Skeletal muscle tissue (tissue), 4 donors: Measurements from ENCODE around the gene FAM53A. TPM values are rescaled to one million over a fixed set of nuclear protein-coding genes. Genes with fewer than 3 reads are reported as not detected.

Source experiments
- H3K27ac ChIP-seq: one replicate; pipeline ENCODE4 v1.7.0; 2013; ENCODE audit warnings: mild to moderate bottlenecking, low read depth, low read length, inconsistent platforms
- H3K27me3 ChIP-seq, 3 donors: one replicate each; pipeline ENCODE4 v1.7.0; 2013; ENCODE audit warnings: low read length in 3 of 3; ENCODE audit not compliant: control insufficient read depth in 3 of 3, insufficient read depth in 3 of 3
- H3K36me3 ChIP-seq, 3 donors: one replicate each; pipeline ENCODE4 v1.7.0; 2013; ENCODE audit warnings: low read length in 3 of 3; ENCODE audit not compliant: control insufficient read depth in 3 of 3, insufficient read depth in 3 of 3
- H3K4me1 ChIP-seq, 3 donors: one replicate each; pipeline ENCODE4 v1.7.0; 2013; ENCODE audit warnings: low read length in 3 of 3, mild to moderate bottlenecking in 3 of 3; ENCODE audit not compliant: control insufficient read depth in 3 of 3, insufficient read depth in 3 of 3
- H3K4me3 ChIP-seq, 3 donors: one replicate each; pipeline ENCODE4 v1.7.0; 2013; ENCODE audit warnings: low read length in 3 of 3
- H3K9ac ChIP-seq, 3 donors: one replicate each; pipeline ENCODE4 v1.7.0; 2013; ENCODE audit warnings: low read length in 3 of 3, mild to moderate bottlenecking in 3 of 3, moderate library complexity in 2 of 3, low read depth in 1 of 3
- H3K9me3 ChIP-seq, 3 donors: one replicate each; pipeline ENCODE4 v1.7.0; 2013; ENCODE audit warnings: low read length in 3 of 3; ENCODE audit not compliant: control insufficient read depth in 3 of 3
- total RNA-seq: library from RNA; depleted of rRNA; stranded (reverse); fragments of >200 nt; gene quantifications from one replicate; pipeline ENCODE4 v1.2.3, GENCODE V29; 2014
- donor health status: Osteomylitis.

FAM53A gene, protein sequence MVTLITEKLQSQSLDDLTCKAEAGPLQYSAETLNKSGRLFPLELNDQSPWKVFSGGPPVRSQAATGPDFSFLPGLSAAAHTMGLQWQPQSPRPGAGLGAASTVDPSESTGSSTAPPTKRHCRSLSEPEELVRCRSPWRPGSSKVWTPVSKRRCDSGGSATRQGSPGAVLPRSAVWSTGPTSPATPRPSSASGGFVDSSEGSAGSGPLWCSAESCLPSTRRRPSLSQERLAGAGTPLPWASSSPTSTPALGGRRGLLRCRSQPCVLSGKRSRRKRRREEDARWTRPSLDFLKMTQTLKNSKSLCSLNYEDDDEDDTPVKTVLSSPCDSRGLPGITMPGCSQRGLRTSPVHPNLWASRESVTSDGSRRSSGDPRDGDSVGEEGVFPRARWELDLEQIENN
- total RNA-seq, result 0.52 TPM

DNA sequence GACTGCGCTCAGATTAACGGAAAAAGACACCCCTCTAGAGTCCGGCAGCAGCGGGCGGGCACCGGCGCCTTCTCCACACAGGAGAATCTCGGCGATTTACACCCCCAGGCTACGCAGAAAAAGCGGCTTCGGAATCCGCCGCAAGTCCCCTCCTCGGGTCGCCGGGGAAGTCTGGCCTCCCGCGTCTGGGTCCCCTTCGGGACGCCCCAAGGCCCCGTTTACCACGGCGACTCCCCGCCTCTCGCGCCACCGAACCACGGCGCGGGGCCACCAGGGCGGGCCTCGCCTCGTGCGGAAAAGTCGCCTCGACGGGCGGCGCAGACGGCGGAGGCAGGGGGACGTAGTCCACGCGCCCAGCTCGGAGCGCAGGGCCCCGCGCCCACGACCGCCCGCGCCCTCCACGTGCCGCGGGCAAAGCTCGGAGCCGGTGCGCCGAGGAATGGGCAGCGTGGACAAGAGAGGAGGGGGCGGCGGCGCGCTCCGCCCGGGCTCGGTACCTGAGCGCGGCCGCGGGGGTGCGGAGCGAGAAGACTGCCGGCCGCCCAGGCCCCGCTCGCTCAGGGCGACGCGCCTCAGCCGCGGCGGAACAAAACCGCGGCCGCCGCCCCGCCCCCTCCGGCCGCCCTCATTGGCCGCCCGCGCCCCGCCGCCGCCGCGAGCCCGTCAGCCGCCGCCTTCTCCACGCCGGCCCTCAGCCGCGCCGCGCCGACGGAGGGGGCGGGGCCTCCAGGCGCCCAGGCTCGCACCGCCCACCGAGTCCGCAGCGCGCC is at the start of gene FAM53A:
FAM53A (minus strand) TSS at position 578 of the 770 bp plus-strand sequence. CDS start 15,572 bp downstream, outside the sequence.
- Histone ChIP-seq H3K27ac (peak within 1 kb of the TSS; percentile 58), H3K9ac (peak within 1 kb of the TSS; percentile 43 to 80 (median 64)), H3K4me1 (peaks cover 0 to 17% (median 16%) of the 10 kb centered on the region in 3 donors), H3K27me3 (no peaks in the 10 kb centered on the region), H3K9me3 (no peaks in the 10 kb centered on the region), H3K36me3 (no peaks in the 10 kb centered on the region), H3K4me3 (peak within 1 kb of the TSS; percentile 70 to 77 (median 72))

DNA sequence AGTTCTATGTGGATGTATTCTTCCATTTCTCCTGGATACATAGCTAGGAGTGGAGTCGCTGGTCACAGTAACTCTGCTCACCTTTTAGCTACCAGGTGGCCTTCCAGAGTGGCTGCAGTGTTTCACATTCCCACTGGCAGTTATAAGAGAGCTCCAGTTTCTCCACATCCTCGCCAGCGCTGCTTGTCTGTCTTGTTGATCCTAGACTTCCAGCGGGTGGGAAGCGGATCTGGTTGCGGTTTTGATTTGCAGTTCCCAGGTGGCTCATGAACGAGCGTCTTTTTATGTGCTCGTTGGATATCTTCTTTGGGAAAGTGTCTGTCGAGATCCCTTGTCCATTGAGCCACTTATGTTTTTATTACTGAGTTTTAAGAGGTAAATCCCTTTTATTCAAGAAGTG is 48.8 kb upstream of the FAM53A start:
- peaks cover 0 to under 1% (median 0%) of the 10 kb centered on the region in 3 donors for H3K9me3 ChIP-seq
- peaks cover 7 to 16% (median 12%) of the 10 kb centered on the region in 3 donors for H3K4me1 ChIP-seq
- no peak overlapping the region for H3K9ac ChIP-seq
- peaks cover 18 to 44% (median 23%) of the 10 kb centered on the region in 3 donors for H3K36me3 ChIP-seq
- no peaks in the 10 kb centered on the region for H3K27me3 ChIP-seq
- H3K27ac ChIP-seq, result no peak overlapping the region
- H3K4me3 ChIP-seq, result no peak overlapping the region

DNA sequence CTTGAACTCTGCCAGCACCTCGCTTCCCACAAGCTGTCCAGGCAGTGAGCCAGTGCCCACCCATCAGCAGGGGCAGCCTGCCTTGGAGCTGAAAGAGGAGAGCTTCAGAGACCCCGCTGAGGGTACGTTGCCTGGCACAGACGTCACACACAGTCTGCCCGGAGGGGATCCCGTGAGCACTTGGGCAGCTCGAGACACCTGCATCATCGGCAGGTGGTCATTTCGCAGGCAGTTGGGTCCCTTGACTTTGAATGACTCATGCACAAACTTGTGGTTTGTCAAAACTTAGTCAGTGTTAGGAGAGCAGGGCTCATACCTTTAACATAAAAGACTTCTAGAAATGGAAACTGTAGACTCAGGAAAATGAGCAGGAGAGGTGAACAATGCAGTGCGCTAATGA is 47.1 kb upstream of the FAM53A start:
- Histone ChIP-seq H3K4me3 (no peak overlapping the region), H3K9me3 (no peaks in the 10 kb centered on the region), H3K4me1 (peaks cover 11 to 23% (median 18%) of the 10 kb centered on the region in 3 donors), H3K9ac (no peak overlapping the region), H3K36me3 (peaks cover 12 to 36% (median 13%) of the 10 kb centered on the region in 3 donors), H3K27me3 (no peaks in the 10 kb centered on the region), H3K27ac (no peak overlapping the region)

DNA sequence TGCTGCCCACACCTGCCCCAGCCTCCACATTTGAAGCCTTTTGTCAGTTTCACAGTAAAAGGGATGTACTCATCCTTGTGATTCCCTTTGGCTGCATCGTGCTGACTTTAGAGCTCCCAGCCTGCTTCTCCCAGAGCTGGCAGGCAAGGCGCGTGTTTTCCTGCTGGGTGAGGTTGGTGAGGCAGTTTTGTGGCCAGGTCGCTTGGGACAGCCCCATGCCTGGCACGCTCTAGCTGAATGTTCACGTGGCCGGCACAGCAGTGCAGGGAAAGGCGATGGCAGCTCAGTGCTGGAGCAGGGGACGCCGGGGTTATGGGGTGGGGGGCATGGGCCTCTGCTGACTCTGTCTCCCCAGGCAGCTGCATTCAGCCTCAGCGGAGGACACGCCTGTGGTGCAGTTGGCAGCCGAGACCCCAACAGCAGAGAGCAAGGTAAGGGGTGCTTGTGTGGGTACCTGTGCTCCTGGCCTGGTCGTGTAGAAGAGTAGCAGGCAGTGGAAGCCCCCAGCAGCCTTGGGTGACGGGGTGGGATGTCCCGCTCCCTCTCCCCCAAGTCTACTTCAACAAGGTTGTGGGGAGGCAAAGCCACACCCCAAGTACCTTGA is 46.5 kb upstream of the FAM53A start:
- peaks cover 12 to 34% (median 13%) of the 10 kb centered on the region in 3 donors for H3K36me3 ChIP-seq
- H3K27ac ChIP-seq, result no peak overlapping the region
- H3K4me3 ChIP-seq, result no peak overlapping the region
- no peaks in the 10 kb centered on the region for H3K27me3 ChIP-seq
- peaks cover 13 to 27% (median 18%) of the 10 kb centered on the region in 3 donors for H3K4me1 ChIP-seq
- no peaks in the 10 kb centered on the region for H3K9me3 ChIP-seq
- no peak overlapping the region for H3K9ac ChIP-seq

DNA sequence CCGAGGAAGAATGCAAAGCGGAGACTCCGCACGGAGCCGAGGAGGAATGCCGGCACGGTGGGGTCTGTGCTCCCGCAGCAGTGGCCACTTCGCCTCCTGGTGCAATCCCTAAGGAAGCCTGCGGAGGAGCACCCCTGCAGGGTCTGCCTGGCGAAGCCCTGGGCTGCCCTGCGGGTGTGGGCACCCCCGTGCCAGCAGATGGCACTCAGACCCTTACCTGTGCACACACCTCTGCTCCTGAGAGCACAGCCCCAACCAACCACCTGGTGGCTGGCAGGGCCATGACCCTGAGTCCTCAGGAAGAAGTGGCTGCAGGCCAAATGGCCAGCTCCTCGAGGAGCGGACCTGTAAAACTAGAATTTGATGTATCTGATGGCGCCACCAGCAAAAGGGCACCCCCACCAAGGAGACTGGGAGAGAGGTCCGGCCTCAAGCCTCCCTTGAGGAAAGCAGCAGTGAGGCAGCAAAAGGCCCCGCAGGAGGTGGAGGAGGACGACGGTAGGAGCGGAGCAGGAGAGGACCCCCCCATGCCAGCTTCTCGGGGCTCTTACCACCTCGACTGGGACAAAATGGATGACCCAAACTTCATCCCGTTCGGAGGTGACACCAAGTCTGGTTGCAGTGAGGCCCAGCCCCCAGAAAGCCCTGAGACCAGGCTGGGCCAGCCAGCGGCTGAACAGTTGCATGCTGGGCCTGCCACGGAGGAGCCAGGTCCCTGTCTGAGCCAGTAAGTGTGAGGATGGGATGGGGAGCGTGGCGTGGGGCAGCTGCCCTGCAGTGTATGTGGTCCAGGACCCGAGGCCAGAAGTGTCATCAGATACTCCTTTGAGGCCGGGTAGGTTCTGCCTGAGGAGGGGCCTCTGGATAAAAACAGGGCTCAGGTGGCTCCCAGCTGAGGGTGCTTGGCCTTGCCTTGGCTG is 44.2 kb upstream of the FAM53A start:
- Histone ChIP-seq H3K27me3 (no peaks in the 10 kb centered on the region), H3K27ac (no peak overlapping the region), H3K36me3 (peaks cover 10 to 39% (median 12%) of the 10 kb centered on the region in 3 donors), H3K9me3 (no peaks in the 10 kb centered on the region), H3K9ac (peak overlapping the region in 2 of 3 donors; percentile 40 to 57), H3K4me3 (peak overlapping the region in 1 of 3 donors; percentile 41), H3K4me1 (peaks cover 13 to 27% (median 18%) of the 10 kb centered on the region in 3 donors)

DNA sequence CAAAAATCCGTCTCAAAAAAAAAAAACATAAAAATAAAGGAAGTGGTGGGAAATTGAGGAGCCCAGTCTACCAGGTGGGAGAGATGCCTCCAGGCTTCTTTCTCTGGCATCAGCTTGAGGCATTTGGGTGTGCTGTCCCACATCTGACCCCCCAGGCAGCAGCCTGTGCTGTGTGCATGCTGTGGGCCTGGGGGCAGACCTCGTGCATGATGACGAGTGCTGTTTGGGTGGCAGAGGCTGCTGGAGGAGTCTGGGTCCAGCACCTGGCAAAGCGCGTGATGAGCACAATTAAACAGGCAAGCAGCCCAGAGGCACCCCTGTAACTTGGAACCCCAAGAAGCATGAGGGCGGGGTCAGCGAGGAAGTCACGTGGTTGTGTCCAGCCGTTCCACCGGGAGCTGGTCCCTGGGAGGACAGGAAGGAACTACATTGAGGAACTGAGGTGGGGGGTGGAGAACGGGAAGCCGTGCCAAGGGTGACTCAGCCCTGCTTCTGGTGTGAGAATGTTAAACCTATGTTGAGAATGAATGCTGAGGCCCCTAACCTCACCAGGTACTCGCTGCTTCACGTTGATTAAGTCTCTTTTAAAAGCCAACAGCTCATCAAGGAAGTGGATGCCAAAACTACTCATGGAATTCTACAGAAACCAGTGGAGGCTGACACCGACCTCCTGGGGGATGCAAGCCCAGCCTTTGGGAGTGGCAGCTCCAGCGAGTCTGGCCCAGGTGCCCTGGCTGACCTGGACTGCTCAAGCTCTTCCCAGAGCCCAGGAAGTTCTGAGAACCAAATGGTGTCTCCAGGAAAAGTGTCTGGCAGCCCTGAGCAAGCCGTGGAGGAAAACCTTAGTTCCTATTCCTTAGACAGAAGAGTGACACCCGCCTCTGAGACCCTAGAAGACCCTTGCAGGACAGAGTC is 43.3 kb upstream of the FAM53A start:
- H3K4me1 ChIP-seq, result peaks cover 14 to 31% (median 22%) of the 10 kb centered on the region in 3 donors

DNA sequence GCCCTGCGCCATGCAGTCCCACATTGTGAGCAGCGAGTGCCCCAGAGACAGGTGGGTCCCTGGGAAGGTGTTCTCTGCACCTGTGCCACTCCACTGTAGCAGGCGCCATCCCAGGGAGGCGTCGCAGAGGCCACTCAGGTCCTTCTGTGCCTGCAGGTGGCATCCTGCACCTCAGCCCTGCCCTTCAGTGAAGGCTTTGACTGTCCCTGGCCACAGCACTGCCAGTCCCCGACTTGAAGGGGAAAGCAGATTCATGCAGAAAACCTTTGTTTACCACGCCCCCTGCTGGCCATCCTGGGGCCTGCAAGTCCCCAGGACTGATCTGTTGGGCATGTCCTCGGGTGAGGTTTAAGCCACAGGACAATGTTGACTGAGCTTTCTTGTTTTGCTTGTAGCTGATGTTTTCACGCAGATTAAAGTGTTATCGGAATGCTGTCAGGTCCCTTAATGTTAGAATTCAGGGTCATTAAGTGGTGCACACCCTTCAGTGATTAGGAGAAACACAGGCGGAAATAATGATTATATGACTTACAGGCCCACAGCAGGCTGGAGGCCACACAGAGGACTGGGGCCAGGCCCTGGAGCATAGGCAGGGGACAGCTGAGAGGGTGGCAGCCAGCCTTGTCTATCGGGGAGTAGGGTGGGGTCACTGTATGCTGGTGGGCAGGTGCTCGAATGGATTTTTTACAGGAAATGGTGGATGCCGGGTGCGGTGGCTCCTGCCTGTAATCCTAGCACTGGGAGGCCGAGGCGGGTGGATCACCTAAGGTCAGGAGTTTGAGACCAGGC is 42.2 kb upstream of the FAM53A start:
- Histone ChIP-seq H3K27ac (no peak overlapping the region), H3K36me3 (peaks cover 6 to 30% (median 6%) of the 10 kb centered on the region in 3 donors), H3K9me3 (no peaks in the 10 kb centered on the region), H3K27me3 (no peaks in the 10 kb centered on the region), H3K4me1 (peaks cover 22 to 39% (median 29%) of the 10 kb centered on the region in 3 donors), H3K4me3 (no peak overlapping the region), H3K9ac (peak overlapping the region in 1 of 3 donors; percentile 16)

More for the DNA sequence above, 43.3 kb upstream of the FAM53A start:
- H3K9ac ChIP-seq, result peak overlapping the region in 1 of 3 donors; percentile 40
- peaks cover 7 to 35% (median 8%) of the 10 kb centered on the region in 3 donors for H3K36me3 ChIP-seq
- H3K9me3 ChIP-seq, result no peaks in the 10 kb centered on the region
- H3K27ac ChIP-seq, result no peak overlapping the region
- H3K27me3 ChIP-seq, result no peaks in the 10 kb centered on the region
- peak overlapping the region in 1 of 3 donors; percentile 41 for H3K4me3 ChIP-seq

DNA sequence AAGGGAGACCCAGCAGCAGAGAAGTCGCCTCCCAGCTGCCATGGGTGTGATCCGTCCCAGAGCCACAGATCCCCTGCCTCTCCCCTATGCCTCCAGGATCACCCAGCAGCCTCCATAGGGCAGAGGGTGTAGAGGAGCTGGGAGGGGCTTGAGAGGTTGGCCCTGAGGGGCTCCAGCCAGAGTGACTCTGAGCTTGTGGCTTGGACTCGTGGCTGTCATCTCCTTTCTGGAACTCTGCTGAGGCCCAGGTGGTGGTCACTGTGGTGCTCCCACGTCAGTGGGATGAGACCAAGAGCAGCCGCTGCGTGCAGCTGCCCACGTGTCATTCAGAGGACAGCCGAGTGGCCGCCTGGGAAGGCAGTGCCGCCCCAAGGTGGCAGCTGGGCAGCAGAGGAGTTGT is 41.4 kb upstream of the FAM53A start:
- Histone ChIP-seq H3K4me3 (no peak overlapping the region), H3K4me1 (peaks cover 22 to 40% (median 29%) of the 10 kb centered on the region in 3 donors), H3K9me3 (no peaks in the 10 kb centered on the region), H3K9ac (peak overlapping the region in 1 of 3 donors; percentile 16), H3K36me3 (peaks cover 0 to 23% (median 0%) of the 10 kb centered on the region in 3 donors), H3K27ac (no peak overlapping the region), H3K27me3 (no peaks in the 10 kb centered on the region)
